Esophagus squamous epithelium (tissue), 5 donors: Measurements from ENCODE around the gene PRSS23. TPM values are rescaled to one million over a fixed set of nuclear protein-coding genes. Genes with fewer than 3 reads are reported as not detected.

Experiments used
- DNase-seq: peaks from one replicate; lab custom pipeline; 2025; lab: John Stamatoyannopoulos, UW
- H3K27ac ChIP-seq, 4 donors: fragments of 200-600 bp; sonication (generic); one replicate each; pipeline ENCODE4 v1.5.1; 2016 to 2019; ENCODE audit warnings: mild to moderate bottlenecking in 1 of 4
- H3K27me3 ChIP-seq, 4 donors: fragments of 200-600 bp; sonication (generic); 1 replicate in 3 of 4; 2 replicates in 1 of 4; pipeline versions ENCODE4 v1.5.1 to v1.6.0; 2017 to 2021; ENCODE audit warnings: antibody characterized with exemption in 1 of 4
- H3K36me3 ChIP-seq, 3 donors: fragments of 200-600 bp; sonication (generic); one replicate each; pipeline ENCODE4 v1.5.1; 2016 to 2019
- H3K4me1 ChIP-seq, 3 donors: fragments of 200-600 bp; sonication (generic); one replicate each; pipeline ENCODE4 v1.5.1; 2017 to 2019
- H3K4me3 ChIP-seq, 4 donors: fragments of 200-600 bp; sonication (generic); 1 replicate in 3 of 4; 2 replicates in 1 of 4; pipeline ENCODE4 v1.5.1; 2016 to 2019; ENCODE audit warnings: mild to moderate bottlenecking in 2 of 4, moderate library complexity in 1 of 4
- H3K9me3 ChIP-seq, 3 donors: fragments of 200-600 bp; sonication (generic); one replicate each; pipeline ENCODE4 v1.5.1; 2016 to 2019
- POLR2A ChIP-seq, 4 donors: fragments of 450-650 bp; IDR thresholded peaks; one replicate each; pipeline ENCODE4 v1.6.1; 2017; ENCODE audit warnings: antibody characterized with exemption in 4 of 4, mild to moderate bottlenecking in 4 of 4, moderate library complexity in 3 of 4
- WGBS, 2 donors: methylation state at CpG; one replicate each; pipeline ENCODE4 v1.1.5; 2018; 5-methylcytosine and 5-hydroxymethylcytosine counted together
- intact Hi-C: fragments of 100-400 bp; cut with DNase I; formaldehyde crosslinking; loops from one replicate; pipeline ENCODE4 v1.15.0; 2022
- total RNA-seq, 4 donors: library from RNA; depleted of rRNA; stranded (reverse); fragments of >200 nt; gene quantifications; one replicate each; pipeline ENCODE4 v1.1.0, GENCODE V29; 2016
- TF ChIP-seq, protein P1 (sequence below), 6 experiments: fragments of 450-650 bp in 4 of 6; fragments of 200-600 bp in 2 of 6; sonication (generic) in 2 of 6; IDR thresholded peaks; one replicate each; pipeline ENCODE4 v1.5.1; 2016 to 2019; ENCODE audit warnings: antibody characterized with exemption in 6 of 6, mild to moderate bottlenecking in 4 of 6, moderate library complexity in 4 of 6
- donor health status: DM: yes; HTN: yes; CAD: no.

The PRSS23 gene
- total RNA-seq, 4 donors from 2014 or later = 2.9 to 20.6 (median 9.4) TPM

DNA sequence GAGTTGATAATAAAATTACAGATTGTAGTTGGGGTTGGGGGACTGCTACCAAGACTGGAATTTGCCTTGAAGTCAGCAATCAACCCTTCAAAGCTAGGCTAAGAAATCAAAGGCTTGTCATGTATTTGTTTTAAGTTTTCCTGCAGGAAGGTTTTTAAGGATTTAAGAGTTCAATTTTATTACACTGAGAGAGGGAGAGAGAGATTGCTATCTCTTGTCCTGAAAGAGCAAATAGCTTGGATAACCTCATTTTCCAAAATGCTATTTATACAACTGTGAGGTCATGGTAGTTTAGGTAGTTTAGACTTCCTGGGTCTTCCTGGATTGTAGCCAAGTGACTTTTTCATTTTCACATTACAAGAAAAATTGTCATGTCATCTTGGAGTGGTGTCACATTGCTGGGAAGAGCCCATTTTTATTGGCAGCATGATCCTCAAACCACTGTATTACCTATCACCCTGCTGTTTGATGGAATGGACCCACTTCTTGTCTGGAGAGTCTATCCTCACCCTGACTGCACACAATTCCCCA, 10.1 kb upstream of the PRSS23 start:
- Histone ChIP-seq H3K27ac (no peak overlapping the region), H3K27me3 (no peaks in the 10 kb centered on the region), H3K36me3 (no peaks in the 10 kb centered on the region), H3K9me3 (no peaks in the 10 kb centered on the region), H3K4me1 (no peaks in the 10 kb centered on the region), H3K4me3 (no peak overlapping the region)
- DNase-seq = no peak
- no peak for TF ChIP-seq POLR2A (IDR thresholded peaks at IDR 0.05)
- TF ChIP-seq, protein P1, sequence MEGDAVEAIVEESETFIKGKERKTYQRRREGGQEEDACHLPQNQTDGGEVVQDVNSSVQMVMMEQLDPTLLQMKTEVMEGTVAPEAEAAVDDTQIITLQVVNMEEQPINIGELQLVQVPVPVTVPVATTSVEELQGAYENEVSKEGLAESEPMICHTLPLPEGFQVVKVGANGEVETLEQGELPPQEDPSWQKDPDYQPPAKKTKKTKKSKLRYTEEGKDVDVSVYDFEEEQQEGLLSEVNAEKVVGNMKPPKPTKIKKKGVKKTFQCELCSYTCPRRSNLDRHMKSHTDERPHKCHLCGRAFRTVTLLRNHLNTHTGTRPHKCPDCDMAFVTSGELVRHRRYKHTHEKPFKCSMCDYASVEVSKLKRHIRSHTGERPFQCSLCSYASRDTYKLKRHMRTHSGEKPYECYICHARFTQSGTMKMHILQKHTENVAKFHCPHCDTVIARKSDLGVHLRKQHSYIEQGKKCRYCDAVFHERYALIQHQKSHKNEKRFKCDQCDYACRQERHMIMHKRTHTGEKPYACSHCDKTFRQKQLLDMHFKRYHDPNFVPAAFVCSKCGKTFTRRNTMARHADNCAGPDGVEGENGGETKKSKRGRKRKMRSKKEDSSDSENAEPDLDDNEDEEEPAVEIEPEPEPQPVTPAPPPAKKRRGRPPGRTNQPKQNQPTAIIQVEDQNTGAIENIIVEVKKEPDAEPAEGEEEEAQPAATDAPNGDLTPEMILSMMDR (IDR thresholded peaks at IDR 0.05) = no peak
- intact Hi-C loops = no loop called here

DNA sequence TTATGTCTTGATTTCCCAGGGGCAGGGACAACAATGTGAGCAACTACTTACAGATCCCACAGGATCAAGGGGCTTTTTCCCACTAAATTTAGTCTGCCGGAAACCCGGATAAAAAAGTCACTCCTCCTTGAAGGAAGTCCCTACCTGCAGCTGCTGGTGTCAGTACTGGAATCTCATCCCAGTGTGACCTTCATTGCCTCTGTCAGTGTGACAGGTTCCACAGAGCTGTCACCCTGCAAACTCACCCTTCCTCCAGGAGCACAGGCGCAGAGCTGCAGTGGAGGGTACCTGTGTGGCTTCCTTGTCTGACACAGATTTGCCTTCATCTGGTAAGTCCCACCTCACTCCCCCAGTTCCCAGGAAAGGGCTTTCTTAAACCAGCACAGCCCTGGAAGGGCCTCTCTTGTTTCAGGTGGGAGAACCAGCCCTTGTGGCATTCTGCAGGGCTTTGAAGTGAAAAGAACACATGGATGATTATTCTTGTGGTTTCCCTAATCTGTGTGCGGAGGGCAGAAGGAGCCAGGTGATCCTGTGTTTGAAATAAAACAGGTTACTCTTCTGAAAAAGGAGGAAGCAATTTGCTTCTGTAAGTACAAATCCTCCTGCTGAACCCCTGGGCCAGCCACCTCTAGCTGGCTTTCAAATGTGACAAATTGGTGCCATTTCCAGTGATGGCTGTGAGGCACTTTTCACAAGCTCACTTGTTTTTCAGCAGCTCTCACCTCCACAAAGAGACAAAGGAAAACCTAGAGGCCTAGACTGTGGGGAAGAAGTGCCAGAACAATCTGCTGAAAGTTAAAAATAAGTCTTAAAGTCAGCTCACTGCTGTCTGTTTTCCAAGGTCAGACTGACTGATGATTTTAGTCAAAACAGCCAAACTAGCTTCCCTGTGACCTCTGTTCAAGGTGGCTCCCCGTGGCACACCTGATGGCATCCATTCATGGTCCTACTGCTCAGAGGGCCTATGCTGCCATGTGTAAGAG, 9.2 kb upstream of the PRSS23 start:
- WGBS, 2 donors = 83 to 96% methylated on average over 4 to 5 of the region's 5 CpGs

DNA sequence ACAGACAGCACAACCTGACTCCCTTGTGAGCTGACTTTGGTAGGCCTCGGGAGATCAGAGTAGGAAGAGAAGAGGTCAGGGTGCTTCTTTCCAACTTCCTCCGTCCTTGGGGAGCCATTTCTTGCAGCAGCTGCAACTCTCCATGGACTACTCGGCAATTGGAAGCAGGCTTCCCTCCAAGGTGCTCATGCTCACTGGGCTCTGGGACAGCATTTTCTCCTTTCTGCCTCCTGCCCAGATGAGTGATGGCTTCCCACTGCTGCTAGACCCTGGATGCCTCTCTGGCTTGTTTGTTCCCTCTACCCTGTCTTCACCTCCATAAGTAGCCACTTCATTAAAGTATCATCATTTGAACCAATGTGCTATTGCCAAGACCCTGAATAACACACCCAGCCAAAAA, 8.2 kb upstream of the PRSS23 start:
- Histone ChIP-seq H3K9me3 (no peaks in the 10 kb centered on the region), H3K27ac (no peak overlapping the region), H3K36me3 (no peaks in the 10 kb centered on the region), H3K4me1 (no peaks in the 10 kb centered on the region), H3K27me3 (no peaks in the 10 kb centered on the region), H3K4me3 (no peak overlapping the region)
- 90 to 91% methylated on average over 2 to 3 of the region's 3 CpGs for WGBS, 2 donors
- intact Hi-C loops = no loop called here
- no peak for DNase-seq
- no peak for TF ChIP-seq POLR2A (IDR thresholded peaks at IDR 0.05)
- TF ChIP-seq, protein P1 (IDR thresholded peaks at IDR 0.05) = no peak

More for the DNA sequence above, 9.2 kb upstream of the PRSS23 start:
- H3K27ac ChIP-seq = no peak overlapping the region
- no peaks in the 10 kb centered on the region for H3K4me1 ChIP-seq
- no peak overlapping the region for H3K4me3 ChIP-seq
- no peaks in the 10 kb centered on the region for H3K9me3 ChIP-seq
- no peaks in the 10 kb centered on the region for H3K36me3 ChIP-seq
- H3K27me3 ChIP-seq = no peaks in the 10 kb centered on the region
- no peak for TF ChIP-seq POLR2A (IDR thresholded peaks at IDR 0.05)
- DNase-seq = no peak
- intact Hi-C loops = no loop called here

DNA sequence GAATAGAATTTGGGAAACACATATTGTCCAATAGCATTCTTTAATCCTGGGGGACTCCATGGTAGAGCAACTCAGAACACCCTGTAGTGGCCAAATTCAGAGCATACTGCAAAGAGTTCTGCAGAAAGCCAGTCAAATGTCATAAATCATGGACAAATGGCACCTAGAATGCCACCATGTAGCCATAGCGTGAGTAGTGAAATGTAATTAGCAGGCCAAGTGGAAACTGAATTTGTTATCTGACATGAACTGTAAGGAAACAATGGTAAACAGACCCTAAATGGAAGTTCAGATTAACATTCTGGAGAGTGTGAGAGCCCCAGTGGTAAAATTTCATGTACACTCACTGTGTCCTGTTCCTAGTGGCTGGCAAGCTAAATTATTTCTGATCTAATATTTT, 7.0 kb upstream of the PRSS23 start:
- Histone ChIP-seq H3K9me3 (no peaks in the 10 kb centered on the region), H3K4me3 (no peak overlapping the region), H3K4me1 (no peaks in the 10 kb centered on the region), H3K36me3 (no peaks in the 10 kb centered on the region), H3K27me3 (no peaks in the 10 kb centered on the region), H3K27ac (no peak overlapping the region)
- intact Hi-C loops = no loop called here
- DNase-seq = no peak
- WGBS, 2 donors = 82 to 91% methylated on average over 1 of the region's 1 CpG
- no peak for TF ChIP-seq POLR2A (IDR thresholded peaks at IDR 0.05)
- TF ChIP-seq, protein P1 (IDR thresholded peaks at IDR 0.05) = no peak

DNA sequence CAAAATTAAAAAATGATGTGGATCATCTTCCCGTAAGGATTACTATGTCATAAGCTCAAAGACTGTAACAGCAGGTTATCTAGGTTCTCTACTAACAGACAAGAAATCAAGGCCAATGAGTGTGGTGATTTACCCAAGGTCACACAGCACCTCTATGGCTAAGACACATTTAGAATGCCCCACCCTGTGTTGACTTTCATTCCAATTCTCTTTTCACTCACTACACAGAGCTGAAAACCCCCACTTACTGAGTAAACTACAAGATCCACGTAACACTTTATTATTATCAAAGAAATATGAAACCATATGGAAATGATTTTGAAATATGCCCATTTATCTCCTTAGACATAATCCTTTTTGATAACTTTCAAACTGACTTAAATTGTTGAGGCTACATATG, 4.8 kb upstream of the PRSS23 start:
- peaks cover 0 to 8% (median 0%) of the 10 kb centered on the region in 3 donors for H3K4me1 ChIP-seq
- no peak overlapping the region for H3K27ac ChIP-seq

More for the DNA sequence above, 4.8 kb upstream of the PRSS23 start:
- Histone ChIP-seq H3K4me3 (no peak overlapping the region), H3K27me3 (peaks cover 0 to 9% (median 0%) of the 10 kb centered on the region in 4 donors), H3K9me3 (no peaks in the 10 kb centered on the region), H3K36me3 (no peaks in the 10 kb centered on the region)
- TF ChIP-seq POLR2A (IDR thresholded peaks at IDR 0.05) = no peak
- TF ChIP-seq, protein P1 (IDR thresholded peaks at IDR 0.05) = no peak
- WGBS, 2 donors = 87 to 91% methylated on average over 2 of the region's 2 CpGs
- DNase-seq = no peak
- intact Hi-C loops = no loop called here
